Activated effector memory CD4-positive, alpha-beta T cell treated with Interleukin-2 at 50 U/mL for 16 hours (primary cell): ENCODE results near the gene LRIG1.

Experiments used
- DNase-seq: peaks from one replicate; pipeline ENCODE4 v3.0.0-alpha.2; 2020

Gene LRIG1

DNA sequence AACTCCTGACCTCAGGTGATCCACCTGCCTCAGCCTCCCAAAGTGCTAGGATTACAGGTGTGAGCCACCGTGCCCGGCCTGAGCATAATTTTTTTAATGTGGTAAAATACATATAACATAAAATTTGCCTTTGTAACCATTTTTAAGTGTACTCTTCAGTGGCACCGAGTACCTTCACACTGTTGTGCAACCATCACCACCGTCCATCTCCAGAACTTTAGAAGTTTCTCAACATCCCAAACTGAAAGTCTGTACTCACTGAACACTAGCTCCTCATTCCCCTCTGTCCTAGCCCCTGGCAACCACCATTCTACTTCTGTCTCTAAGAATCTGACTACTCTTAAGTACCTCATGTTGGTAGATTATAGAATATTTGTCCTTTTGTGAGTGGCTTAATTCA lies 35.2 kb downstream of the LRIG1 start:
- no peak for DNase-seq

DNA sequence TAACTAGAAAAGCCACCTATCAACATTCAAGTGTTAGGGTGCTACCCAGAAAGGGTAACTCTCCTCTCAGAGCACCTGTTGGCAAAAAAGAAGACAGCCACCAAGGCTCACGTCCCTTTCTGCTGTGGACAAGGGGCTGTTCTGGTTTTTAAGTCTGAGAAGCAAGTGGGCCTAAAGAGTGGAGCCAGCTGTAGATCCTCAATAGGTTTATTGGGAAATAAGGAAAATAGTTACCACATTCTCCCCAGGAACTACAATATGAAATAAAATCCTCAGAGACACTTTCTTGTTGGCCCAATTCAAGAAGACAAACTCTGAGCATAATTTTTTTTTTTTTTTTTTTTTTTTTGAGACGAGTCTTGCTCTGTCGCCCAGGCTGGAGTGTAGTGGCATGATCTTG lies 35.8 kb downstream of the LRIG1 start:
- DNase-seq = no peak

DNA sequence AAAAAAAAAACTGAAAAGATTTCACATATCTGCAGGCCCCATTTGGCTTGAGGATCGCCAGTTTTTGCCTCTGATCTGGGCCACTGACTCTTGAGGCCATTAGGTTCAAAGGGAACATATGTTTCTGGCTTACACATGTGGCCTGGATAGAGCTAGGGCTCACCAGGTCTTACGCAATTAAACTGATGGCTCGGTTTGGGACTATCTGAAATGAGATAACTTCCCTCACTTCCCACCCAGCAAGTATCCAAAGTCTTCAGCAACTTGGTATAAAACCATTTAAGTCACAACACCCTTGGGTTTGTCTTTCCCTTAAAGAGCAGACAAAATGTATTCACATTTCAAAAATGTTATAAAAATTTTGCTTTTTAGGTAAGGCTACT lies 36.3 kb downstream of the LRIG1 start:
- no peak for DNase-seq

DNA sequence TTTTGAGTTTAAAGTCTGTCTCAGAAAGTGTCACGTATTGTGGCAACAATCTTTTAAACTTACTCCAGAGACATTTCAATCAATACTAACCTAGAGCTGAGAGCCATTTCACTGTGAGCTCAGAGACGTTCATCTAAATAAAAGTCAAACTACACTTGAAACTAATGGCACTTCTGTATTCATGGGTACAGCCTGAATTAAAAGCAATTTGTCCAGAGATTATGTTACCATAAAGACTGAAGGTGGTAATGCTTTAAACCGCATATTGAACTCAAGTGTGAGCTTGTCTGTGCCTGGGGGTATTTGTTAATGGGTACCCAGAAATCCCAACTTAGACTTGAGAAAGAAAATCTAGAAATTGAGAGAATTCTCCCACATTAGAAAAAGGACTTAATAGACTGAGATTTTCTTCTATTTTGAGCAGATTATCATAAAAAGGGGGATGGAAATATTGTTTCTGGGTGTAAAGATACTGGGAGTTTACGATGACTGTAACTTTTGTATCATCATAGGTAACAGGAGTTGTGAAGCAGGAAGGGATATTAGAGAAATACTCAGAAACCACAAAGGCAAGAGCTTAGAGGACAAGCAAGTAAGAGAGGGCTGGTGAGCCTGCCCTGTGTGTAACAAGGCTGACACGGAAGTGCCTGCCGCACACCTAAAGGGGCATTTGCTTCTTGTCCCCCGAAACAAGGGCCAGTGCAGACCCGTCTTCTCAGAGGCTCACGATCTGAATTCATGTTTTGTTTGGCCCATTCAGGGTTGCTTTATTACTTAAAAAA lies 36.9 kb downstream of the LRIG1 start:
- DNase-seq = no peak

DNA sequence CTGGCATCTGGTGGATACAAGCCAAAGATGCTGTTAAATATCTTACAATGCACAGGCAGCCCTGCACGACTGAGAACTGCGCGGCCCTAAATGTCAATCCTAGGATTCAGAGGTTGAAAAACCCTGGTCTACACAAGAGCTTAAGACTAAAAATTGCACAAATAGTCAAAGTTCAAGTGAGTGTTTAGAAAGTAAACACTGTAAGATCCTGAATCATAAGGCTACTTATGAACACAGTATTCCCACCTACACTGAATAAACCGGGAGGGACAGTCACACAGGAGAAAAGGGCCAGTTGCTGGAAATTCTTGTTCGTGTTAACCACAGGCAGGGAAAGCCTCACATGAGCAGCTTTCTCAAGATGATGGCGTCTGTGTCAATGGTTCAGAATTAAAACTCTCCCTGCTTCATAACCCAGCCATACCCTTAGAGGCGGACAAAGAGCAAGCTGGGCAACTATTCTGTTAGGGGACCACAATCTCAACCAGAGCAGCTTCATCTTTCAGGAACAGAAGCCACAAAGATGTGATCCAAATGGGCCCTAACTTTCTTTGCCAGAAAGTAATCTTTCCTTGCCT lies 37.7 kb downstream of the LRIG1 start:
- DNase-seq = no peak

DNA sequence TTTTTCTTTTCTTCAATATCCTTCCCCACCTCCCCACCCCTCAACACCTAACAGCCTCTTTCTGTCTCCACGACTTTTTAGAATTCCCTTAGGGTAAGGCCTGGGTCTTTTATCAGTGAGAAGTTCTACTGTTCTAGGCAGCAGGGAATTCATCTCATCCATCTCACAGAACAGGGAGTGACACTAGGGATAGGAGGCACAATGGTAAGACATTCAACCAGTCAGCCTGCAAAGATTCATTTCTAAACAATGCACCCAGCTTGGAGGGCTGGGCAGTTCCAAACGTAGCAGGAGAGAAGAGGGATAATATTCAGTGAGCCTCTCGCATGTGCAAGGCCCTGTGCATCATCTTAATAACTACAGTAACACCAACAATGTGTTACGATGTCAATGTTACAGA lies 43.6 kb downstream of the LRIG1 start:
- no peak for DNase-seq

DNA sequence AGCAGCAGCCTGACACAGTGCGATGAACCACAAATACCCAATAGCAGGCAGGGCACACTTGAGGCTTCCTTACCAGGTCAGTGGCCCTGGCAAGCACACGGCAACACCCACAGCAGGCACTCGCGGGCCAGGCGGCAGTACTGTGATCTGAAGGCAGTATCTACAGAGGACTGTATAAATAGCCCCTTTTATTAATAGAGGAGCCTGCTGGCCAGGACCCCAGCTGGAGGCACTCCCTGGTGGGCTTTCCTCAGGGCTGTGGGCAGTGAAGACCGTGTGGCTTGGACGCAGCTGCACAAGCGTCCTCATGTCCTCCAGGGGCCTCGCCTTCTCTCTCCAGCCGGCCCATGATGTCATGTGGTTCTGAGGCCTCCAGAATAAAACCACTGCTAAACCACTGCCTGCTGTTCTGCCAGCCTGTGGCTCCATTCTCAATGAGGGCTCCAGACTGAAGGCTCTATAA lies 44.1 kb downstream of the LRIG1 start:
- DNase-seq = no peak

DNA sequence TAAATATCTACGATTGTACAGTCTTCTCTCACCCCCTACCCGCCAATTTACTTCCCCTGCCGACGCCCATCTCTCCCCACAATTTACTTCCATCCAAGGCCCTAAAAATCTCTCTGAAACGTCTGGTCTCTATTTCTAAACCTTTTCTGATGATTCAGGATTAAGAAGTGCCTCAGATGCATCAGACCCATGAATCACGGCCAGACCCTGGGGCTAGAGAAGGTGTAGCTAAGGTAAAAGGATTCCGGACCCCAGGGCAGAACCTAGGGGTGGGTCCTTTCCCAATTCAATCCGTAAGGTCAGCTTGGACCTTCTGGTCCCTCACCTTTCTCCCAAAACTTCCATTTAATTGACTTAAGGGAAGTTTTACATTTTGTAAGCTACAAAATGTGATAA lies 46.4 kb downstream of the LRIG1 start:
- DNase-seq = no peak

DNA sequence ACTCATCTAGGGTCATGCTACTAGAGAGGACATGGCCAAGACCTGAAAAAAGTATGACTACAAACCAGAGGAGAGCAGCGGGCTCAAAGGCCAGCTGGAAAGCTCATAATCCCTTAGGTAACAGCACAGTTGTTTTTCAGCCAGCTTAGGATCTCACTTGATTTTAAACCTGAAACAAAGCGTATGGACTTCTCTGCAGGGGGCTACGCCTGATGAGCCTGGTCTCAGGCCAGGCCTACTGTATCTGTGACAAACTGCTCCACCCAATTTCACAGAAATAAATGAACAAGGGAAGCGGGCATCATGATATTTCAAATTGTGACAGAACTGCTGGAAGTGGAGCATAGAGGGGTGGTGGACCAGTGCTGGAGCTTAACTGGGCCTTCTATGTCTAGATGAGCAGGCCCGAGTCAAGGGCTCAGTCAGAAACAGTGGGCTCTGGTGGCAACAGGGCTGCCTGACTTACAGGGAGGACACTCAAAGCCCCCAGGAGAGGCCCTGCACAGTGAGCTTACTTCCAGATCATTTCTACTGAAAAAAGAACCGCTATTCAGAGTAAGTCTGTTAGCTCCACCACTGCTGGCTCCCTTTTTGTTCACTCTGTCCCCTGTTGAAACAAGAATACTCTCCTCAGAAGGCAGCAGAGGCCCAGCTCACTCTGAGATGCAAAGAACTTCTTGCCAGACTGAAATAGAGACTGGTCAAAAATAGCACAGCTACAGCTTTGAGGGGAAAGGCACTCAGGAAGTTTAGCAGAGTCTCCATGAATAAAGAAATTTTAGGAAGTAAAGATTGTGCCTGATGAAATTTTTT lies 47.0 kb downstream of the LRIG1 start:
- no peak for DNase-seq

DNA sequence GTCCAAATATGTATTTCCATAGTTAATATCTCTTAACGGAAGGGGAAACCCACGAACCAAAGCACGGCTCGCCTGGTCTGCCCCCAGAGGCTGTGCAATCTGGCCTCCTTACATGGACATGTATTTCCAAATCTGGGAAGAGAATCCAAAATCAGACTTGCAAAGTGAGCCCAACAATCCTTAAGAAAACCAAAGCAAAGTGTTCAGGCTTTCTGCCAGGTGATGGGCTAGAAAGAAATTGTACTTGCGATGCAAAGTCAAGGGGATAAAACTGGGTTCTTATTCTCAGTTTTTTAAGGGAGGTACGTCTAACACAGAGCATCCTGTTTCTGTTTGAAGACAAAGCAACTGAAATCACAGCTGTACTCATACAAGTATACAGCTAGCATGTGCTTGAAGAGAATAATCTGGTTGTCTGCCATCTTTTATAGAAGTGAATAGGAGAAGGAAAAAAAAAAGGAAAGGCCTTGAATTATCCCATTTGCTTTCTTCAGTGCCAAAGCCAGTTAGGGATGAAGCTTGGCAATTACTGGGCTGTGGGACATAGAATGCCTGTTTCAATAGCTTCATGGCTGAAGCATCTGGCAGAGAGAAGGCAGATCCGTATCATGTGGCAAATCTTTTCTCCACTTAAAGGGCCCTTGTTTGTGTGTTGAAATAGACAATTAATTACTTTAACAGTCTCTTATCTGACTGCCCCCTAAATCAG lies 48.4 kb downstream of the LRIG1 start:
- no peak for DNase-seq

DNA sequence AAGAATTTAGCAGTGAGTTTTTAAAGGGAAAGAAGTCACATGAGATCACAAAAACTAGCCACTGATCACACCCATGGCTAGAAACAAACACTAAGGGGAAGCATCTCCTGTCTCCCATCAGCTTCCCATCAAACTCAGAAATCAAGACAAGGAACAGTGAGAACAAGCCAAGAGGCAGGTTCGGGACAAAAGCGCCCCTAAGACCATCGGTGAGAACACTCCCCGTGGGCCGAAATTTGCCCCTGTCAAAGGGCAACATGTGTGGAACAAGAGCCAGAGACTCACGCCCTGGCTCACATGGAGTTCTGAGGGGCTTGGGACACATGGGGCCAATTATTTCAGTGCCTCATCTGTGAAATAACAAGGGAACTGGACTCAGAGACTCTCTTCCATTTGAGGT lies 49.1 kb downstream of the LRIG1 start:
- DNase-seq = no peak

DNA sequence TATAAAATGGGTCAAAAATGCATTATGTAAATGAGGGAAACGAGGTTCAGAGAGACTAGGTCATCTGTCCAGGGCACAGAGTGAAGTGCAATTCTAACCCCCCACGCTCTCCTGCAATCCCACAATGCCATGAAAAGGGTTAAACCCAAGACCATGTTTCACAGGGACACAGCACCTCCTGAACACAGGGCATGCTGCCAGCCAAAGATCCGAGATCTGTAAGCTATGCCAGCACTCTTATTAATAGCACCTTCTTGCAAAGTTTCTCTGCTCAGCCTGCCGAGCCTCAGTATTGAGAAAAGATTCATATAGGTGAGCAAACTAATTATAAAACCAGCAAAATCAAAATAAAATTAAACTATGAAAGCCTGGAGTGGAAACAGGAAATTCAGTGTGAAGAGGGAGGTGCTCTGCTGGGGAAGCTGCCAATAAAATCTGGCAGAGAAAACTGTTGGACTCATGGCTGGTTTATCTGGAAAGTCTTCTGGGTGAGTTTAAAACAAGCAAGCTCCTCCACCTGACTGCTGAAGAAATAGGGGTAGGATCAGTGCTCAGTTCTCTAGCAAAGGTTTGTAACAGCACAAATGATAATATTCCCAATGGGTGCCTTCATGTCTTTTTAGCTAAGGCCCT lies 50.3 kb downstream of the LRIG1 start:
- DNase-seq = no peak

DNA sequence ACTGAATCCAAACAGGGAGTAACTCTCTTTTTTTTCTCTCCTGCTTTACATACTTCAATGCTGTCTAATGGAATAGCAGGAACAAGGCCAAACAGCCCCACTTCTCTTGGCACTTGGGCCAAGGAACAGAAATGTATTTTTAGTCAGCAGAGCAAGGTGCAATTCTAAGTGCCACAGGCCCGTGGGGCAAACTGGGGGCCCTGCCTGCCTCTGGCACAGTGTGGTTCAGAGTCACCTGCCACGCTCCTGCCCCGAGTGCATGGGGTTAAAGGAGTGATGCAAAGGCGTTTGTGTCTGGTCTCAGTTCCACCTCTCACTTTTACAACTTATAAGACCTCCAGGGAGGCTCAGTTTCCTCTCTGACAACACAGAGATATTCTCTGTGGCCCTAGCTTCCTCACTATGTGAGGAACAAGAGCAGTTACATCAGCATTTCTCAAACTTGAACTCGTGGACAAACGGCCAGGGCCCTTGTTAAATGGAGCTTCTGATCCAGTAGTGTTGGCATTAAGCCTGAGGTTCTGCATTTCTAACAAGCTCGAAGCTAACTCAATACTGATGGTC lies 51.3 kb downstream of the LRIG1 start:
- no peak for DNase-seq

DNA sequence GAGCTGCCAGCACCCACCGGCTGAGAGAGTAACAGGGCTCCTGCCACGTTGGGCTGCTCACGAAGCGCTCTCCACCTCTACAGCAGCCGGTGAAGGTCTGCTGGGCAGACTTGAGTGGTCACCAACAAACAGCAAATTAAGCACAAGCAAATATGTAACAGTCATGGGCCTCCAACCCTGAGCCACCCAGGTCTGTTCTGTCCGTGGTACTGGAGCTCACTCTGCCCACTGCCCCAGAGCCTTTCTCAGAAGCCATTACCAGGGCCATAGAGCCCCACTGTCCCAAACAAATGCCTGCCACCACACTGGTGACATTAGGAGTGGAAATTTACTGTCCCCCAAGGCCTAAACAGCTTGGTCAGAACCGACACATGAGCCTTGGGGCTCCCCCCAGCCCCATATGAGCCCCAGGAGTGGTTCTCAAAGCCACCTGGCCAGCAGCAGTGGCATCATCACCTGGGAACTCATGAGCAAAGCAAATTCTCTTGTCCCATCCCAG lies 56.6 kb downstream of the LRIG1 start:
- DNase-seq = no peak

DNA sequence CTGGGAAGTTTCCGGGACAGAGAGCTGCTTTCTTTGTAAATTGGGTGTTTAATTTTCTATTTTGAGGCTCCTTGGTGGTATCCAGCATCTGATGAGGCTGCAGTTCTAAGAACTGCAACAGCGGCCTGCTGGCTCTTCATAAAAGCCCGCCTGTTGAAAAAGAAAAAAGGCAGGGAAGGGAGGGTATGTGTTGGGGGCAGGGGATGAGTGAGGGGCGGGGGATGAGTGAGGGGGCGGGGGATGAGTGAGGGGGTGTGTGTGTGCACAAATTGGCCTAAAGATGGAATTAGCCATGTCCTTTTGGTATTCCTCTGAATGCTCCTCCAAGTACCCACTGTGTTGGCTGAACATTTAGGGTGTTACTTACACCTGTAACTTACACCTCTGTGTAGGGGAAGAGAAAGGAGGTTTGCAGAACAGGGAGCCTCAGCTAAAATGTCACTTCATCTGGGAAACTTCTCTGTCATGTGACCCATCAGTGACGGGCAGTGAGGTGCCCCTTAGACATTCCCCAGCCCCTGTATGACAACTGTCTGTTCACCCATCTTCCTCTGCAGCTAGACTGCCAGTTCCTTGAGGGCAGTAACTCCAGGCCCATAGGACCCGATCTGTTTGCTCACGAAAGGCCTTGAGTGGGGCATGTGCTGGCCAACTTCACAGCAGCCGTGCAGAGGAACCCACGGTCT lies 57.6 kb downstream of the LRIG1 start:
- DNase-seq = no peak

DNA sequence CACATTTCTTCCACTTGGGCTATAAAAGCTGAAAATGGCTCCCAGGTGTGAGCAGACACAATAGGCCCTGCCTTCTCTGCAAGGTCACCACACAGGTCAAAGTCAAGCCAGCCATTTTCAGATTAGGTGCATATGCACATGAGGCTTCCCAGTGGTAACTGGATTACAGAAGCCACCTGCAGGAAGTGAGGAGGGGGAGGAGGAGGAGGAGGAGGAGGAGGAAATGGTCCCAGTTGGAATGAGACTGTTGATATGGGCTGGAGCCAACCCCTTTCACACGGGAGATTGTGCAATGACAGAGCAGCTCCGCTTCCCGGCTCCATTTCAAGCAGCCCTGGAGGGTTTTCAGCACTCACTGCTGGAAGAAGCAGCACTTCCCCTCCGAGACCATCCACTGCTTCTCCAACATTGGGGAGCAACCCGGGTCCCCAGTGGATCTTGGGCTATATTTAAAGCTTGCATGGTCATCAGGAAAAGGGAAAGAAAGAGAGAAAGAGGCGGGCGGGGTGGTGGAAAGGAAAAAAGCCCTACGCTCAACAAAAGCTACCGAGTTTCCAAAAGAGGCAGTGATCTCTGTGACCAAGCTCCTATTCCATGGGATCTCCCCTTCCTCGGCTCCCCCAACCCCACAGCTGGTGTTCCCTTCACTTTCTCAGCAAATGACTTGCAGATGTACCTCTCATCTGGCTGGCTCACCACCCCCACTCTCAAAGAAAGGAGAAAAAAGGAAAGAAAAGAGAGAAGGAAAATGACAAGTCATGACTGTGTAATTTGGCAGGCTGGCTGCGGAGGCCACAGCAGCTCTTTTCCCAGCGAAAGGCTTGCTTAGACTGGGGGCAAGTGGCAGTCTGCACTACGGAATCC lies 58.3 kb downstream of the LRIG1 start:
- no peak for DNase-seq

DNA sequence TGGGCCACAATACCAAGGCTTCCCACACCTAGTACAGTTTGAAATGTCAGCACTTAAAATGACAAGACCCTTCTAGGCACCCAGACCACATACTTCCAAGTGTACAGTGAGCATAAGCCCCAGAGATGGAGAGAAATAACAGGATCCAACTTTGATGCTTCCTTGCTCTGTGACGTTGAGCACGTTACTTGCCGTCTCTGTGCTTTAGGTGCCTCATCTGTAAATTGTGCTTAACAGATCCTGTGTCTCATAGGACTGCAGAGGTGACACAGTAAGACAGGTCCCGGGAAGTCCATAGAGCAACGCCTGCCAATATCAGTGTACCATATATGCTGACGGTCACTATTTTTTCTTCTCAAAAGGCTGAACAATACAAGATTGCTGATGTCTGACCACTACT lies 59.1 kb downstream of the LRIG1 start:
- DNase-seq = no peak

DNA sequence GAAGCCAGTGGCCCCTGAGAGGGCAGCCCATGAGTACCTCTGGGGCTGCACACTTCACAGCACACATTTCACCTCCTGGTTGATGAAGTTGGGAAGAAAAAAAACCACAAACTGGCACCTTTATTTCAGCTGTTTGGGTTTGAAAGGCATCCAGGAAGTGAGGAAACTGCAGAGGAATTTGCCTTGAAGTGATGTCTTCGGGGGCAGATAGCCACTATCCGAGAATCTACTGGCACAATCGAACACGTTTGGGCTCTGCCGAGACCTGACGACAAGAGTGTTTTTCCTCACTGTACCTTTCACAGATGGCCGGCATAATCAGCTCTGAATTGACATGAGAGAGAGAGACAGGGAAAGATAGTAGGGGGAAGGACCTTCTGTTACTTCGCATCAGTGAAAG lies 59.7 kb downstream of the LRIG1 start:
- no peak for DNase-seq

DNA sequence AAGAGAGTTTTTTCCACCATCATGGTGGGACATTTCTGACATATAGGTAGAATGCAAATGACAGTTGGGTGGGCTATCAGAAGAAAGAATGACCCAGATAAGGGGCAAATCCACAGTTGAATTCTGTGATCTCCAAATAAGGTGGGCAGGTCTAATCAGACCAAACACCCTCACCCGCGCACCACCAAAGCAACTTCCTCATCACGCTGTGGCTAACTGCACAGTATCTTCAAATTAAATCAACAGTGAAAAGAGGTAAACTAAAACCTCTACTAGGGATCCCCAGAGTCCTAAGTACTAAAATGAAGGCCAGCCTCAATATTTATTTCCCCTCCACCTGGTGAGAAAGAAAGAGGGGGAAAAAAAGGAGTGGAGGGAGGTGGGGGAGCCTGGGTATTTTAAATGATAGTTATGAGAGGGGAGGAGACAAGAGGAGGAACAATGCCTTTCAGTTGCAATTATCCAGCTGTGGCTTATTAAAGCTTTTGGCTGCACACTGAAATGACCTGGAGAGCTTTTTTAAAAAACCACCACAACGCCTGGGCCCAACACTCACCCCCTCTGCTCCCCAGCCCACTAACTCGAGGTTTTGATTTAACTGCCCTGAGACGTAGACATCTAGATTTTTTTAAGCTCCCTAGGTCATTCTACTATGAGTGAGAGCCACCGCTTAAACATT lies 61.0 kb downstream of the LRIG1 start:
- DNase-seq = no peak

DNA sequence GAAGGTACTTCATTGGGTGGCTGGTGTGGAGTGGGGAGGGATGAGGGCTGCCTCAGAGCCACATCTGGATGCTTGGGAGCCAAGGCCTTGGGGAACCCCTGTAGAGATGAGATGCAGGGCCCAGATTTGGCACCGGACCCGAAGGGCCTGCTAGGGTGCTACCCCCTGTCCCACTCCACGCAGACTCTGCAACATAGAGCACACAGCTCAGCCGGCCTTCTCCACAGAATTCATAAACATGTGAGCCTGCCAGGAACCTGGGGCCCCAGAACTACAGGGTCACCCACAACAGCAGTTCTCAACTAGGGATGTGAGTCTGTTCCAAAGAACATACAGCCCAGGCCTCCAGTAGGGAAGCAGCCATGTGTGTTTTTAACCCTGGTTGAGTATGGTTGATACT lies 62.8 kb downstream of the LRIG1 start:
- no peak for DNase-seq
